Activated CD4-positive, alpha-beta T cell treated with anti-CD3 and anti-CD28 coated beads, Interleukin-2, amount 10 ng/mL, durations not matched to agents 24 days and 14 days (primary cell): ENCODE measurements around the gene DENND1B. TPM values are rescaled to one million over a fixed set of nuclear protein-coding genes. Genes with fewer than 3 reads are reported as not detected.
"Not testable (repeated sequence)": the region's sequence is repeated elsewhere in the genome, so short reads cannot be mapped to it uniquely, and the experiment has no call there.

Experiments used
- DNase-seq: peaks from one replicate; pipeline ENCODE4 v3.0.0; 2022
- H3K27ac Mint-ChIP-seq: one replicate; pipeline ENCODE4 v1.8.0; 2022; ENCODE audit warnings: mild to moderate bottlenecking, mixed read lengths
- H3K27me3 Mint-ChIP-seq: one replicate; pipeline ENCODE4 v1.8.0; 2022; ENCODE audit warnings: mixed read lengths
- H3K36me3 Mint-ChIP-seq: one replicate; pipeline ENCODE4 v1.8.0; 2022; ENCODE audit warnings: low read depth, mild to moderate bottlenecking, mixed read lengths
- H3K4me1 Mint-ChIP-seq: one replicate; pipeline ENCODE4 v1.8.0; 2021; ENCODE audit warnings: mixed read lengths
- H3K4me3 Mint-ChIP-seq: one replicate; pipeline ENCODE4 v1.8.0; 2022; ENCODE audit warnings: mild to moderate bottlenecking, moderate library complexity, mixed read lengths
- H3K9me3 Mint-ChIP-seq: one replicate; pipeline ENCODE4 v1.8.0; 2021; ENCODE audit warnings: mixed read lengths
- intact Hi-C: fragments of 100-400 bp; cut with micrococcal nuclease; formaldehyde crosslinking; loops from one replicate; pipeline ENCODE4 v1.15.1; 2023
- total RNA-seq: library from RNA; stranded (reverse); gene quantifications from 2 replicates; pipeline ENCODE4 v1.2.3, GENCODE V29; 2022

Gene DENND1B
- total RNA-seq, 1 donor from 2014 or later: 15.0 TPM

DNA sequence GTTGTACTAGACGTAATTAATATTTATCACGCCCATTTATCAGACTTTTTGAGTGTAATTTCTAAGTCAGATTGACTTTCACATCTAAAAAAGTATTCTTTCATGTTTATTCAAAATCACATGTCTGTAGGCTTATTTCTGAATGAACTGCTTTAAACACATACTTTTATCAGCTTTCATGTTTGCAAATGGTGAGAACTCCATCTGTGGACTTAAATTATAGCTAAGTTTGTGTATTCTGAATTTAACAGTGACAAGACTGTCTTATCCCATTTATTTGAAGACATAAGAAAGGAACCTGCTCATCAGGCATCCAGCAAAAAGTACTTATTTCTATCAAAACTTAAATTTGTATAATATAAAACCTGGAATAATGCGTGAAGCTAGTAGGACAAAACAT lies 69.3 kb downstream of the DENND1B start:
- intact Hi-C loops: no loop called here
- H3K4me3 Mint-ChIP-seq: no peak overlapping the region
- peaks cover 9% of the 10 kb centered on the region for H3K36me3 Mint-ChIP-seq
- H3K27ac Mint-ChIP-seq: no peak overlapping the region
- H3K27me3 Mint-ChIP-seq: no peaks in the 10 kb centered on the region
- peaks cover 6% of the 10 kb centered on the region for H3K4me1 Mint-ChIP-seq
- no peaks in the 10 kb centered on the region for H3K9me3 Mint-ChIP-seq
- DNase-seq: no peak

DNA sequence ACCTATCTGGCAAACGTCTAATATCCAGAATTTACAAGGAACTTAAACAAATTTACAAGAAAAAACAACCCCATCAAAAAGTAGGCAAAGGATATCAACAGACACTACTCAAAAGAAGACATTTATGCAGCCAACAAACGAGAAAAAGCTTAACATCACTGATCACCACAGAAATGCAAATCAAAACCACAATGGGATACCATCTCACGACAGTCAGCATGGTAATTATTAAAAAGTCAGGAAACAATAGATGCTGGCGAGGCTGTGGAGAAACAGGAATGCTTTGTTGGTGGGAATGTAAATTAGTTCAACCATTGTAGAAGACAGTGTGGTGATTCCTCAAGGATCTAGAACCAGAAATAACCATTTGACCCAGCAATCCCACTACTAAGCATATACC lies 74.6 kb downstream of the DENND1B start:
- intact Hi-C loops, DNase-seq, H3K27me3 Mint-ChIP-seq, H3K4me1 Mint-ChIP-seq, H3K27ac Mint-ChIP-seq, H3K36me3 Mint-ChIP-seq, H3K9me3 Mint-ChIP-seq, H3K4me3 Mint-ChIP-seq: not testable (repeated sequence)

DNA sequence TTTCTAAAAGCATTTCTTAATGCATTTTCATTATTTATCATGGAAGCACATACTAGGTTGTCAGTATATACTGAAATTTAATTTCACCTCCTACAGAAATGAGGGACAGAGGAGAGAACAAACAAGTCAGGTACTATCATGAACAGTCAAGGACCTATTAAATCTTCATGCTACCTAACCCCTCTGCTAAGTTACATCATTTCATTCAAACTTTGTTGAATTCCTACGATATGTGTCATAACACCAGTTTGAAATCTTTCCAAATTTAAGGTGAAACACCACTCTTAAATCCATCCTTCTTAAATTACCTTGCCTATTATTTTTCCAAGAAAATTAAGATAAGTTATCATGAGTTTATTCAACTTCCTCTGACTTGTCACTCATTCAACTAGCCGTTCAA lies 78.9 kb downstream of the DENND1B start:
- Mint-ChIP-seq H3K36me3 (peaks cover 5% of the 10 kb centered on the region), H3K4me1 (peaks cover 5% of the 10 kb centered on the region), H3K9me3 (no peaks in the 10 kb centered on the region), H3K4me3 (no peak overlapping the region), H3K27me3 (no peaks in the 10 kb centered on the region), H3K27ac (no peak overlapping the region)
- intact Hi-C loops: no loop called here
- no peak for DNase-seq

DNA sequence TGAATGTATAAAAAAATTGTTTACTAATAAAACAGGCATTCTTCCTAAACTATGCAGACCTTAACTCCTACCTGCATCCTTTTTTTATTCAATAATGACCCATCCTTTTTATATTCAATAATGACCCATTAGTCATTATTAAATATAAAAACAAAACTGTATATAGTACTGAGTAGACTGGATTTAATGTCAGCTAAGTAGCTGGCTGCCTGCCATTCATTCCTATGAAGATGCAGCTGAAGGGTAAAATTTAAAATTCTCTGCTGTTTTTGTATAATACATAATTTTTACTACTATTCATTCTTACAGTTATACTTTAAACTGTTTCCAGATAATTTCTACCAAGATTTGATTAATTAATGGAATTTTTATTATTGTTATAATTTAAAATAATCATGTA lies 79.3 kb downstream of the DENND1B start:
- H3K27me3 Mint-ChIP-seq: no peaks in the 10 kb centered on the region
- DNase-seq: no peak
- peaks cover 5% of the 10 kb centered on the region for H3K4me1 Mint-ChIP-seq
- H3K36me3 Mint-ChIP-seq: peaks cover 6% of the 10 kb centered on the region
- H3K9me3 Mint-ChIP-seq: no peaks in the 10 kb centered on the region
- no peak overlapping the region for H3K4me3 Mint-ChIP-seq
- intact Hi-C loops: no loop called here
- no peak overlapping the region for H3K27ac Mint-ChIP-seq

DNA sequence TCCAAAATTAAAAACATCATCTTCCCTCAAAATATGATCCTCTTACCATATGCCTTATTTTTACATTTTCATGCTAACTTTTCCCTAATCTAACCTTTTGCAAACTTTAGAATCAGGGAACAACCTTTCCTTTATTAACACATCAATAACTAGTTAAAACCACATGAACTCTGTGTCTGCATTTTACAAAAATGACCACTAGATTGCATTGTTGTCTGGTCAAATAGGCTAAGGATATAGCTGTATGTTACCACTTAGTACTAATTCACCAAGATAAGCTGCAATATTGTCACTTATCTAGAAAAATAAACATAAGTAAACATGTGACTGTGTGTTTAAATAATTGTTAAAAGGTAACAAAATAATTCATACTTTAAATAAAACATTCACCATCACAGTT lies 82.3 kb downstream of the DENND1B start:
- intact Hi-C loops: loop anchor here (1.0 kb wide), 1 partner anchor 176 kb away; no protein-coding TSS in a partner anchor
- Mint-ChIP-seq H3K4me3 (no peak overlapping the region), H3K27me3 (no peaks in the 10 kb centered on the region), H3K4me1 (no peaks in the 10 kb centered on the region), H3K9me3 (peaks cover 15% of the 10 kb centered on the region), H3K36me3 (peaks cover 26% of the 10 kb centered on the region), H3K27ac (no peak overlapping the region)
- DNase-seq: no peak

DNA sequence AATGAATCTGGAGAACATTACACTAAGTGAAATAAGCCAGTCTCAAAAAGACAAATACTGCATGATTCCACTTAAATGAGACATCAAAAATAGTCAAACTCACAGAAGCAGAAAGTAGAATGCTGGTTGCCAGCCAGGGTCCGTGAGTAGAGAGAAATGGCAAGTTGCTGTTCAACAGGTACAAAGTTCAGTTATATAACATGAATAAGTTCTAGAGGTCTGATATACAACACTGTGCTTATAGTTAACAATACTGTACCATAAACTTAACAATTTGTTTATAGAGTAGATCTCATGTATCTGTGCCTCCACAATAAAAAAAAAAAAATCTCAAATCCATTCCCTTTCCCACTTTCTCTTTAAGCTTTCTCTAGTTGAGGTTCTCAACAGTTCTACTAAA lies 83.5 kb downstream of the DENND1B start:
- no peaks in the 10 kb centered on the region for H3K27me3 Mint-ChIP-seq
- no peak overlapping the region for H3K27ac Mint-ChIP-seq
- H3K9me3 Mint-ChIP-seq: peaks cover 15% of the 10 kb centered on the region
- DNase-seq: no peak
- H3K4me3 Mint-ChIP-seq: no peak overlapping the region
- intact Hi-C loops: no loop called here
- peaks cover 27% of the 10 kb centered on the region for H3K36me3 Mint-ChIP-seq
- H3K4me1 Mint-ChIP-seq: no peaks in the 10 kb centered on the region

DNA sequence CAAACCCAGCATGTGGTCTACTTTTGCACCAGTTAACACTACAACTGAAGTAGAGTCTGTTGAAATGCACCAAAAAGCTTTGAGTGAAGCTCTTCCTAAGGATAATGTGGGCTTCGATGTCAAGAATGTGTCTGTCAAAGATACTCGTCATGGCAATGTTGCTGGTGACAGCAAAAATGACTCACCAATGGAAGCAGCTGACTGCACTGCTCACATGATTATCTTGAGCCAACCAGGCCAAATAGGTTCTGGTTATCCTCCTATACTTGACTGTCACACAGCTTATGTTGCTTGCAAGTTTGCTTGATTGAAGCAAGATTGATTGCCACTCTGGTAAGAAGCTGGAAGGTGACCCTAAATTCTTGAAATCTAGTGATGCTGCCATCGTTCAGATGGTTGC lies 85.2 kb downstream of the DENND1B start:
- DNase-seq: no peak
- H3K4me3 Mint-ChIP-seq: no peak overlapping the region
- H3K27me3 Mint-ChIP-seq: no peaks in the 10 kb centered on the region
- H3K4me1 Mint-ChIP-seq: peaks cover 2% of the 10 kb centered on the region
- peaks cover 27% of the 10 kb centered on the region for H3K36me3 Mint-ChIP-seq
- H3K27ac Mint-ChIP-seq: no peak overlapping the region
- peaks cover 15% of the 10 kb centered on the region for H3K9me3 Mint-ChIP-seq
- intact Hi-C loops: no loop called here

DNA sequence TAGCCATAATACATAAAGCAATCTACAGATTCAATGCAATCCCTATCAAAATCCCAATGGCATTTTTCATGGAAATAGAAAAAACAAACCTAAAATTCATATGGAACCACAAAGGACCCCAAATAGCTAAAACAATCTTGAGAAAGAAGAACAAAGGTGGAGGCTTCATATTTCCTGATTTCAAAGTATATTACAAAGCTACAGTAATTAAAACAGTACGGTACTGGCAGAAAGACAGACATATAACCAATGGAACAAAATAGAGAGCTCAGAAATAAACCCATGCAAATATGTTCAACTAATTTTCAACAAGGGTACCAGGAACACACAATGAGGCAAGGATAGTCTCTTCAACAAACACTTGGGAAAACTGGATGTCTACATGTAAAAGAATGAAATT lies 87.0 kb downstream of the DENND1B start:
- Mint-ChIP-seq H3K9me3 (peaks cover 15% of the 10 kb centered on the region), H3K27ac (no peak overlapping the region), H3K4me1 (peaks cover 2% of the 10 kb centered on the region), H3K4me3 (no peak overlapping the region), H3K27me3 (no peaks in the 10 kb centered on the region), H3K36me3 (peaks cover 27% of the 10 kb centered on the region)
- no peak for DNase-seq
- intact Hi-C loops: no loop called here

DNA sequence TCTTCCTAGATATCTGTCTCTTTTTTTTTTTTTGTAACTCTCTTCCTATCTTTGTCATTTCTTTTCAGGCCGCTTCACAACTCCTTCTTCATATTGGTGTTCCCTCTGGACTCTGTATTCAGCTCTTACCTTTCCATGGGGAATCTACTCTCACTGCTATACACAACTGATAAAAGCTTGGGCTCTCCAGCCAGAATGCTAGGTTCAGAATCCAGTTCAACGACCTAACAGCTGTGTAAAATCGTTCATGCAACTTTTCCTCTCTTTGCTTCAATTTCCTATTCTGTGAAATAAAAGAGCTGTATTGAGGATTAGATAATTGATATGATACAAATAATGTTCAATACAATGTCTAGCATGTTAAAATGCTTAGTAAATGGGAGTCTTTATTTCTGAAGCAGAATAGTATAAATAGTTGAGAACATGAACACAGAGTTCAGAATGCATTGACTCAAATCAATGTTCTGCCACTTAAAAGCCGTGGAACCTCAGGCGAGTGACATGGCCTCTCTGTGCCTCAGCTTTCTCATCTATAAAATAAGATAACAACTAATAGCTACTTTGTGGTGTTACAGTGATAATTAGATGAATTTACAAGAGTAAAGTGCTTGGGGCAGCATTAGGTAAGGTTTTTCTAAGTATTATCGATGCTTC lies 88.5 kb downstream of the DENND1B start:
- H3K4me1 Mint-ChIP-seq: peaks cover 2% of the 10 kb centered on the region
- peaks cover 25% of the 10 kb centered on the region for H3K36me3 Mint-ChIP-seq
- no peaks in the 10 kb centered on the region for H3K27me3 Mint-ChIP-seq
- DNase-seq: no peak
- intact Hi-C loops: no loop called here
- peaks cover 15% of the 10 kb centered on the region for H3K9me3 Mint-ChIP-seq
- no peak overlapping the region for H3K27ac Mint-ChIP-seq
- H3K4me3 Mint-ChIP-seq: no peak overlapping the region

DNA sequence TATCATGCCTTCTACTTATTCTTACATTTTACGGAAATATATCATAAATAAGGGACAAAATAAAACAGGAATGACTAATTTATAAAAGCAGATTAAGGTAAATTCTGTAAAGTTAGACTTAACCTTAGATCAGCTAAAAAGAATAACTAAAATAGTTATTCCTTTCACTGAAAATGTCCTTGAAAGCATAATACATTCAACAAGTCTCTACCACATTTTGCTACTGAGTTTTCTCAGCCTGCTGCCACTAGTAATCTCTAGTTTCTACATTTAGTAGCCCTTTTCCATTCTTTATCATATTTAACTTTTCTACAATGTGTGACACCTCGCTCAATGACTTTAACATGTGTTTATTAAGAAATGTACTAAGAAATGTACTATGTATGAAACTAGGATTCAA lies 89.0 kb downstream of the DENND1B start:
- intact Hi-C loops: no loop called here
- H3K9me3 Mint-ChIP-seq: peaks cover 15% of the 10 kb centered on the region
- no peaks in the 10 kb centered on the region for H3K27me3 Mint-ChIP-seq
- H3K27ac Mint-ChIP-seq: no peak overlapping the region
- no peak overlapping the region for H3K4me3 Mint-ChIP-seq
- peaks cover 25% of the 10 kb centered on the region for H3K36me3 Mint-ChIP-seq
- H3K4me1 Mint-ChIP-seq: peaks cover 4% of the 10 kb centered on the region
- DNase-seq: no peak

DNA sequence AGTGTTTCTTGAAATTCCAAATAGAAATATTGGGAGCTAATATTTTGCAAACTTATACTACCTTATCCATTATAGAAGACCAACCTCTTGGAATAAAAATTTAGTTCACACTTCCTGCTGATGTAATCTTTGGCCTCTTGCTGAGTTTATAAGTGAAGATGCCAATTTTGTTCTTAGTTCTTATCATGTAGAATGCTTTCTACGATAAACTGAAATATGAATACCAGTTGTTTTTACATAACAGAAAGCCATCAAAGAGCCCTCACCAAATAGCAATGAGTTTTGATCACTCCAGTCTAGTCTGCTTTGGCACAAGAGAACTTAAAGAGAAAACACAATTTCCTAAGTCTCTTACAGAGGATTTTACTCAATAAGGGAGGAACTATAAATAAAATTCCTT lies 89.5 kb downstream of the DENND1B start:
- peaks cover 5% of the 10 kb centered on the region for H3K4me1 Mint-ChIP-seq
- no peak overlapping the region for H3K4me3 Mint-ChIP-seq
- DNase-seq: no peak
- peaks cover 15% of the 10 kb centered on the region for H3K9me3 Mint-ChIP-seq
- no peaks in the 10 kb centered on the region for H3K27me3 Mint-ChIP-seq
- H3K36me3 Mint-ChIP-seq: peaks cover 22% of the 10 kb centered on the region
- no peak overlapping the region for H3K27ac Mint-ChIP-seq
- intact Hi-C loops: no loop called here

DNA sequence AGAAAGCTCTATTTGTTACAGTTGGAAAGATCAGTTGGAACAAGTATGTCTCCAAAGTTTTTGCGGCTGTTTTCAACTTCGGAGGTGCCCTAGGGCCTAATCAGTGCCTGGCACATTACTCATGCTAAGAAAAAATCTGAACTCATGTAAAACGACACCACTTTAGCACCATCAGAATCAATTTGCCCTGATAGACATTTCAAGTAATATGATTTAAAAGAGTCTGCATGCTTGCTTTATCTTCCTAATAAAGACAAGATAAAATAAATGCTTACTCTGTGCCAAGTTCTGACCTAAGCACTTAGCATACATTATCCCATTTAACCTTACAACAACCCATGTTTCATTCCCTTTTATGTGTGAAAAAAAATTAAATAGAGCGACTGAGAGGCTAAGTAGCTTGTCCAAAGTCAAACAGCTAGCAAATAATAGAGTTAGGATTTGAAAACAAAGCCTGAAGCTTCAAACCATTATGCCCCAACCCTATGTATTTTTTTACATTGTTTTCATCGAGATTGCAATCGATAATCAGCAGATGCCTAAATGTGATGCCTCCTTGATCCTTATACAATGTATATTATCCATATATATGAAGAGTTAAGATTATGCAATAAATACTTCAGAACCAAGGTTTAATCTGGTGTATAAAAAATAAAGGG lies 91.3 kb downstream of the DENND1B start:
- H3K9me3 Mint-ChIP-seq: peaks cover 11% of the 10 kb centered on the region
- no peak overlapping the region for H3K4me3 Mint-ChIP-seq
- intact Hi-C loops: no loop called here
- no peaks in the 10 kb centered on the region for H3K27me3 Mint-ChIP-seq
- no peak for DNase-seq
- H3K36me3 Mint-ChIP-seq: peaks cover 11% of the 10 kb centered on the region
- no peak overlapping the region for H3K27ac Mint-ChIP-seq
- H3K4me1 Mint-ChIP-seq: peaks cover 5% of the 10 kb centered on the region

DNA sequence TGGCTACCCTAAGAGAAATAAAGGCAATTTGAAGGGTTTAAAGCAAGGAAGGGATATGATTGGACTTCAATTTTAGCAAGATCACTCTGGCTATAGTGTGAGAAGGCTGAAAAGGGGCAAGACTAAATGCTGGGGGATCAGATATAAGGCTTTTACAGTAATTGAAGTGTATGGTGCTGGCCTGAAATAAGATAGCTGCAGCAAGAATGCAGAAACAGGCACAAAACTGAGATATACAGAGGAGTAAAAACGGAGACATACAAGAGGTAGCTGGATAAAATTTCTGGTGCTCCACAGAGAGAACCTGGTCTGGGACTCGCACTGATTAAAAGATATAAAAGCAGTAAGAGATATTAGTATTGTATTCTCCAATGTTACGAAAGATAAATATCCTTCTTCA lies 92.0 kb downstream of the DENND1B start:
- H3K36me3 Mint-ChIP-seq: peaks cover 4% of the 10 kb centered on the region
- H3K4me3 Mint-ChIP-seq: no peak overlapping the region
- peaks cover 5% of the 10 kb centered on the region for H3K4me1 Mint-ChIP-seq
- no peak overlapping the region for H3K27ac Mint-ChIP-seq
- no peak for DNase-seq
- intact Hi-C loops: no loop called here
- H3K9me3 Mint-ChIP-seq: peaks cover 4% of the 10 kb centered on the region
- H3K27me3 Mint-ChIP-seq: no peaks in the 10 kb centered on the region

DNA sequence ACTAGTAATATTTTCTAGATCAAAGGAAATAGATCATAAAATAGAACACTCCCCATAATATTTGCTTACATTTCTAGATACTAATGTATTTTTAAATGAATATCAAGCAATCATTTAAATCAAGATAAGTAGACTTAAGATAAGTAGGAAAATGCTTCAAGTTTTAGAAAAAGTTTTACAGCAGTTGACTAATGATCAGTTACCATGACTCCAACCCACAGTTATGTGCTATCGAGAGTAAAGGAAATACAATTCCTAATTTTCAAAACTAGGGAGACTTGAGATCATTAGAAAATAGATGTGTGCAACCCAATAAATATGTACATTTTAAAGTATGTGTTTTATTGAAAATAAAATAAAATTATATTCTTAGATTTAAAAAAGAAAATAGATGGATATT lies 95.0 kb downstream of the DENND1B start:
- H3K27me3 Mint-ChIP-seq: no peaks in the 10 kb centered on the region
- no peak overlapping the region for H3K27ac Mint-ChIP-seq

More for the DNA sequence above, 95.0 kb downstream of the DENND1B start:
- peaks cover 7% of the 10 kb centered on the region for H3K4me1 Mint-ChIP-seq
- no peaks in the 10 kb centered on the region for H3K36me3 Mint-ChIP-seq
- H3K4me3 Mint-ChIP-seq: no peak overlapping the region
- intact Hi-C loops: no loop called here
- no peaks in the 10 kb centered on the region for H3K9me3 Mint-ChIP-seq
- no peak for DNase-seq
